Osteoblast (primary cell): ENCODE data around the gene NEK9. TPM values are rescaled to one million over a fixed set of nuclear protein-coding genes. Genes with fewer than 3 reads are reported as not detected.
"Not testable (repeated sequence)": the region's sequence is repeated elsewhere in the genome, so short reads cannot be mapped to it uniquely, and the experiment has no call there.

ENCODE experiments used
- DNase-seq: peaks from one replicate; pipeline ENCODE4 v3.0.0; 2011; ENCODE audit warnings: low spot score, mixed read lengths; ENCODE audit not compliant: insufficient read length; ENCODE audit errors: missing footprints
- H2AFZ ChIP-seq: 2 replicates; pipeline ENCODE4 v1.6.0; 2011; ENCODE audit warnings: mild to moderate bottlenecking, low read length
- H3K27ac ChIP-seq: 2 replicates; pipeline ENCODE4 v1.5.1; 2011; ENCODE audit warnings: mild to moderate bottlenecking, low read depth, low read length, moderate library complexity
- H3K27me3 ChIP-seq: 2 replicates; pipeline ENCODE4 v1.6.0; 2012; ENCODE audit warnings: mild to moderate bottlenecking, control low read depth, inconsistent platforms, low read length, moderate library complexity; ENCODE audit not compliant: insufficient read depth
- H3K36me3 ChIP-seq: 2 replicates; pipeline ENCODE4 v1.5.1; 2011; ENCODE audit warnings: mild to moderate bottlenecking, low read length, control low read depth, moderate library complexity; ENCODE audit not compliant: insufficient read depth
- H3K4me1 ChIP-seq: 2 replicates; pipeline ENCODE4 v1.5.1; 2011; ENCODE audit warnings: mild to moderate bottlenecking, low read length, control low read depth, moderate library complexity; ENCODE audit not compliant: insufficient read depth
- H3K4me2 ChIP-seq: 2 replicates; pipeline ENCODE4 v1.6.0; 2011; ENCODE audit warnings: mild to moderate bottlenecking, low read length; ENCODE audit not compliant: insufficient read depth
- H3K4me3 ChIP-seq: fragments of 200-600 bp; sonication (generic); 3 replicates; pipeline ENCODE4 v1.5.1; 2012; ENCODE audit warnings: mild to moderate bottlenecking, low read length, inconsistent platforms; ENCODE audit not compliant: insufficient read depth
- H3K79me2 ChIP-seq: 2 replicates; pipeline ENCODE4 v1.6.0; 2012; ENCODE audit warnings: mild to moderate bottlenecking, low read length, control low read depth, inconsistent platforms; ENCODE audit not compliant: insufficient read depth
- H3K9me3 ChIP-seq: 2 replicates; pipeline ENCODE4 v1.5.1; 2011; ENCODE audit warnings: low read depth, low read length, control low read depth
- H4K20me1 ChIP-seq: 2 replicates; pipeline ENCODE4 v1.6.0; 2012; ENCODE audit warnings: mild to moderate bottlenecking, low read length, control low read depth; ENCODE audit not compliant: insufficient read depth
- total RNA-seq: library from RNA; depleted of rRNA; stranded (reverse); fragments of >200 nt; gene quantifications from 2 replicates; pipeline ENCODE4 v1.2.3, GENCODE V29; 2012
- TF ChIP-seq, protein P1 (sequence below): IDR thresholded peaks from 2 replicates; pipeline ENCODE4 v1.5.1; 2011; ENCODE audit warnings: mild to moderate bottlenecking, low read depth, low read length, moderate library complexity; ENCODE audit errors: extremely low read depth

The NEK9 gene
- total RNA-seq, 1 donor: 42.7 TPM

DNA sequence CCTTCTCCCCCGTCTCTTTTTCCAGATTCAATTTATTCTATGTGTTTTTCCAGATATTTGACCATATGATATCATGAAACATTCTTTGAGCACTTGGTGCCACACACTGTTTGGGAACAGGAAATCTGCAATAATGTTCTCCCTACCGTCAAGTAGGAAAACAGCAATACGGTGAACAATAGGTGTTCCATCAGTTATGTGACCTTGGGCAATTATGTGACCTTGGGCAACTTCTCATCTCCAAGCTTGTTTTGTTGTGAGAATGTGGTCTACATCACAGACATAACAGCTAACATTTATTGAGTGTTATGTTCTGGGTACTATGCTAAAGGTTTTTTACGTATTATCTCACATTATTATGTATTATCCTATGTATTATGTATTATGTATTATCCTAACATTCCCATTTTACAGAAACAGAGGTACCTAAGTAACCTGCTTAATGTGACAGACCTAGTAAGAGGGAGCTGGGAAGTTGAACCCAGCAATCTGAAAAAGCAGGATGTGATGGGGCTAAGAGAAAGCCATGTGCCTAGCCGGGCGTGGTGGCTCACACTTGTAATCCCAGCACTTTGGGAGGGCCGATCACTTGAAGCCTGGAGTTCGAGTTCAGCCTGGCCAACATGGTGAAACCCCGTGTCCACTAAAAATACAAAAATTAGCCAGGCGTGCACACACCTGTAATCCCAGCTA is 1.2 kb upstream of the NEK9 start:
- DNase-seq: no peak
- TF ChIP-seq, protein P1, sequence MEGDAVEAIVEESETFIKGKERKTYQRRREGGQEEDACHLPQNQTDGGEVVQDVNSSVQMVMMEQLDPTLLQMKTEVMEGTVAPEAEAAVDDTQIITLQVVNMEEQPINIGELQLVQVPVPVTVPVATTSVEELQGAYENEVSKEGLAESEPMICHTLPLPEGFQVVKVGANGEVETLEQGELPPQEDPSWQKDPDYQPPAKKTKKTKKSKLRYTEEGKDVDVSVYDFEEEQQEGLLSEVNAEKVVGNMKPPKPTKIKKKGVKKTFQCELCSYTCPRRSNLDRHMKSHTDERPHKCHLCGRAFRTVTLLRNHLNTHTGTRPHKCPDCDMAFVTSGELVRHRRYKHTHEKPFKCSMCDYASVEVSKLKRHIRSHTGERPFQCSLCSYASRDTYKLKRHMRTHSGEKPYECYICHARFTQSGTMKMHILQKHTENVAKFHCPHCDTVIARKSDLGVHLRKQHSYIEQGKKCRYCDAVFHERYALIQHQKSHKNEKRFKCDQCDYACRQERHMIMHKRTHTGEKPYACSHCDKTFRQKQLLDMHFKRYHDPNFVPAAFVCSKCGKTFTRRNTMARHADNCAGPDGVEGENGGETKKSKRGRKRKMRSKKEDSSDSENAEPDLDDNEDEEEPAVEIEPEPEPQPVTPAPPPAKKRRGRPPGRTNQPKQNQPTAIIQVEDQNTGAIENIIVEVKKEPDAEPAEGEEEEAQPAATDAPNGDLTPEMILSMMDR: no peak
- H4K20me1 ChIP-seq: no peaks in the 10 kb centered on the region
- H3K9me3 ChIP-seq: no peaks in the 10 kb centered on the region
- peaks cover 29% of the 10 kb centered on the region for H3K79me2 ChIP-seq
- peaks cover 30% of the 10 kb centered on the region for H3K4me1 ChIP-seq
- no peak overlapping the region for H2AFZ ChIP-seq
- peak overlapping the region; percentile 90 for H3K4me3 ChIP-seq
- H3K27me3 ChIP-seq: no peaks in the 10 kb centered on the region
- peaks cover 3% of the 10 kb centered on the region for H3K36me3 ChIP-seq
- peak overlapping the region; percentile 87 for H3K4me2 ChIP-seq
- H3K27ac ChIP-seq: peak overlapping the region; percentile 93

DNA sequence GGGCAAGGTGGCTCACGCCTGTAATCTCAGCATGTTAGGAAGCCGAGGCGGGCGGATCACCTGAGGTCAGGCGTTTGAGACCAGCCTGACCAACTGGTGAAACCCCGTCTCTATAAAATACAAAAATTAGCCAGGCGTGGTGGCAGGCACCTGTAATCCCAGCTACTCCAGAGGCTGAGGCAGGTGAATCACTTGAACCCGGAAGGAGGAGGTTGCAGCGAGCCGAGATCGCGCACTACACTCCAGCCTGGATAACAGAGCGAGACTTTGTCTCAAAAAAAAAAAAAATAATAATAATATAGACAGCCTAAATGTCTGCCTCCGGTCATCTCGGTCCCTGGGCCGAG is 599 bp upstream of the NEK9 start:
- Histone ChIP-seq H3K27ac (peak overlapping the region; percentile 93), H3K4me1 (peaks cover 30% of the 10 kb centered on the region), H2AFZ (peak overlapping the region; percentile 93), H3K79me2 (peaks cover 31% of the 10 kb centered on the region), H3K4me3 (peak overlapping the region; percentile 90), H3K4me2 (peak overlapping the region; percentile 87)
- H3K9me3 ChIP-seq, H4K20me1 ChIP-seq, H3K36me3 ChIP-seq, DNase-seq, H3K27me3 ChIP-seq: not testable (repeated sequence)

DNA sequence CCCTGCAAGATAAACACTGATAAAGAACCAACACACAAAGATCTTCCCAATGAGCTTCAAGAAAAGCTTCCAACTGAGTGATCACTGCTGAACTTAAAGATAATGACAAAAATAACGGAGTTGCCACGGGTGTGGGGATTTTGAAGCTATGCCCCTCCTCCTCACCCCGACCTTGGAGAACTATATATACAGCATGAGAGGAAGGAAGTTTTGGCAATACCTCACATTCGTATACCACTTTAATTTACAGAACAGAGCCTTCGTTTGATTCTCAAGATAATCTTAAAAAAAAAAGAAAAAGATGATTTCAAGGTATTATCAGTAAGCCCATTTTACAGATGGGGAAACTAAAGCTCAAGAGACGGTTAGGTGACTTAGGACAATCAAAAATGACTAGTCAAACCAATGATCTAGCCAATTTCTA is 715 bp downstream of the NEK9 start:
- Histone ChIP-seq H3K4me2 (peak overlapping the region; percentile 87), H3K27ac (peak overlapping the region; percentile 93), H3K27me3 (no peaks in the 10 kb centered on the region), H4K20me1 (no peaks in the 10 kb centered on the region), H3K36me3 (peaks cover 6% of the 10 kb centered on the region), H3K9me3 (no peaks in the 10 kb centered on the region), H3K79me2 (peaks cover 31% of the 10 kb centered on the region), H2AFZ (peak overlapping the region; percentile 93), H3K4me1 (peaks cover 30% of the 10 kb centered on the region), H3K4me3 (peak overlapping the region; percentile 90)
- TF ChIP-seq, protein P1: no peak
- DNase-seq: peak; percentile 49

- Histone ChIP-seq H3K36me3 (peaks cover 11% of the 10 kb centered on the region), H4K20me1 (no peaks in the 10 kb centered on the region), H2AFZ (no peak overlapping the region), H3K4me3 (peak overlapping the region; percentile 90), H3K27ac (peak overlapping the region; percentile 93), H3K79me2 (peaks cover 31% of the 10 kb centered on the region), H3K27me3 (no peaks in the 10 kb centered on the region), H3K4me1 (peaks cover 30% of the 10 kb centered on the region), H3K4me2 (peak overlapping the region; percentile 87), H3K9me3 (no peaks in the 10 kb centered on the region)
- peak; percentile 88 for DNase-seq
- TF ChIP-seq, protein P1: no peak
Measured at GRCh38 chr14:75125617-75126016, 1.2 kb downstream of the NEK9 start.
